Ovary (tissue), 9 donors: ENCODE measurements around the gene SELENOF. TPM values are rescaled to one million over a fixed set of nuclear protein-coding genes. Genes with fewer than 3 reads are reported as not detected.

Source experiments
- DNase-seq, 5 donors: peaks; one replicate each; pipeline ENCODE4 v3.0.0-alpha.2; 2019 to 2020
- H3K27ac ChIP-seq, 2 donors: fragments of 200-600 bp; one replicate each; pipeline versions ENCODE4 v1.5.1 to v1.8.0; 2019 to 2022
- H3K27me3 ChIP-seq: fragments of 200-600 bp; one replicate; pipeline ENCODE4 v1.8.0; 2022
- H3K36me3 ChIP-seq: fragments of 200-600 bp; sonication (generic); one replicate; pipeline ENCODE4 v1.5.1; 2019
- H3K4me1 ChIP-seq: one replicate; pipeline ENCODE4 v1.8.1; 2013; ENCODE audit warnings: mild to moderate bottlenecking, moderate library complexity; ENCODE audit not compliant: insufficient read depth
- H3K4me3 ChIP-seq: fragments of 200-600 bp; sonication (generic); one replicate; pipeline ENCODE4 v1.5.1; 2017
- H3K9me3 ChIP-seq, 2 donors: fragments of 200-600 bp in 1 of 2; sonication (generic) in 1 of 2; one replicate each; pipeline versions ENCODE4 v1.5.1 to v1.8.1; 2013 to 2019; ENCODE audit warnings: mild to moderate bottlenecking in 1 of 2, moderate library complexity in 1 of 2
- EP300 ChIP-seq: sonication (generic); formaldehyde crosslinking; IDR thresholded peaks from one replicate; pipeline ENCODE4 v1.6.1; 2017; ENCODE audit warnings: antibody characterized with exemption
- POLR2A ChIP-seq: fragments of 450-650 bp; IDR thresholded peaks from one replicate; pipeline ENCODE4 v1.6.1; 2017; ENCODE audit warnings: antibody characterized with exemption, mild to moderate bottlenecking, moderate library complexity
- WGBS, 3 donors: extraction: QIAGEN DNeasy Blood & Tissue Kit in 1 of 3; methylation state at CpG; one replicate each; pipeline versions ENCODE4 v1.1.5 to v1.1.7; 2013 to 2017; 5-methylcytosine and 5-hydroxymethylcytosine counted together
- intact Hi-C, 4 donors: fragments of 100-400 bp; cut with DNase I; formaldehyde crosslinking; loops; one replicate each; pipeline versions ENCODE4 v1.11.0 to v1.15.1; 2022 to 2023
- polyA plus RNA-seq, 2 donors: library from polyadenylated mRNA; stranded (reverse); fragments of 200-250 nt in 1 of 2; fragments of 350-450 nt in 1 of 2; fragmentation: Illumina TruSeq in 1 of 2; extraction: RNeasy Lipid Tissue Mini Kit (QIAGEN cat#74804) in 1 of 2; gene quantifications; one replicate each; pipeline ENCODE4 v1.2.3, GENCODE V29; 2013 to 2014
- total RNA-seq, 7 donors: library from RNA; depleted of rRNA in 2 of 7; stranded (reverse); fragments of >200 nt in 2 of 7; fragmentation: NEBNext Ultra II Directional in 3 of 7; extraction: Animal tissue kit (Norgen Biotek cat#: 25700) in 3 of 7; gene quantifications; one replicate each; pipeline versions ENCODE4 v1.1.0 to v1.2.4, GENCODE V29; 2016 to 2023
- TF ChIP-seq, protein P1 (sequence below), 3 donors: fragments of 450-650 bp in 2 of 3; fragments of 200-600 bp in 1 of 3; IDR thresholded peaks; one replicate each; pipeline versions ENCODE4 v1.5.1 to v1.8.0; 2016 to 2022; ENCODE audit warnings: antibody characterized with exemption in 3 of 3, mild to moderate bottlenecking in 1 of 3
- donor health status: DM: no; HTN: no; CAD: no; lungs with moderate emphysema.
- donor health status: DM: no; HTN: no; CAD: no.
- donor health status: Bipolar disorder and iron deficiency.
- donor health status: DM: yes; HTN: yes; CAD: no.
- donor health status: DM: no; HTN: no; CAD: no.
- donor health status: DM: yes; HTN: yes; CAD: no.

The SELENOF gene
- total and polyA plus RNA-seq, 9 donors, result 122 to 294 (median 167) TPM

DNA sequence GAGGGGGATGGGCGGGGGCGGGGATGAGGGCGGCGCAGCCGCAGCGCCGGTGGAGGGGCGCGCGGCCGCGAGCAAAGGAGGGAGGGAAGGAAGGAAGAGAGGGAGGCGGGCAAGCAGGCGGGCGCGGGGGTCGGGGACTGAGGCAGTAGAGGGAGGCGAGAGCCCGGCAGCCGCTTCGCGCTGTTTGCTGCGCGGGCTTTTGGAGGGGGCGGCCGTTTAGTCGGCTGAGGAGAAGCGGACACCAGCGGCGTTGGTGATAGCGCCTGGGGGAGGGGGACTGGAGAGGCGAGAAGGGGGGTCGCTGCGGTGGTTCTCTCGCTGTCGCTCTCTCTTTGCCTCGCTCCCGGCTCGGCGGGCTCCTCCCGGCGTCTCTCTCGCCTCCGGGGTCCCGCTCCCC lies 673 bp upstream of the SELENOF start, which contains the start of gene HS2ST1:
HS2ST1 (plus strand) TSS at position 35 of the 397 bp plus-strand sequence.
- DNase-seq, result no peak
- H3K36me3 ChIP-seq, result no peaks in the 10 kb centered on the region
- no peaks in the 10 kb centered on the region for H3K27me3 ChIP-seq
- intact Hi-C loops, result no loop called here
- WGBS, 3 donors, result 0 to 1% (median 0%) methylated on average over 45 of the region's 45 CpGs
- TF ChIP-seq EP300 (no peak), POLR2A (peak; percentile 64)
- TF ChIP-seq, protein P1, sequence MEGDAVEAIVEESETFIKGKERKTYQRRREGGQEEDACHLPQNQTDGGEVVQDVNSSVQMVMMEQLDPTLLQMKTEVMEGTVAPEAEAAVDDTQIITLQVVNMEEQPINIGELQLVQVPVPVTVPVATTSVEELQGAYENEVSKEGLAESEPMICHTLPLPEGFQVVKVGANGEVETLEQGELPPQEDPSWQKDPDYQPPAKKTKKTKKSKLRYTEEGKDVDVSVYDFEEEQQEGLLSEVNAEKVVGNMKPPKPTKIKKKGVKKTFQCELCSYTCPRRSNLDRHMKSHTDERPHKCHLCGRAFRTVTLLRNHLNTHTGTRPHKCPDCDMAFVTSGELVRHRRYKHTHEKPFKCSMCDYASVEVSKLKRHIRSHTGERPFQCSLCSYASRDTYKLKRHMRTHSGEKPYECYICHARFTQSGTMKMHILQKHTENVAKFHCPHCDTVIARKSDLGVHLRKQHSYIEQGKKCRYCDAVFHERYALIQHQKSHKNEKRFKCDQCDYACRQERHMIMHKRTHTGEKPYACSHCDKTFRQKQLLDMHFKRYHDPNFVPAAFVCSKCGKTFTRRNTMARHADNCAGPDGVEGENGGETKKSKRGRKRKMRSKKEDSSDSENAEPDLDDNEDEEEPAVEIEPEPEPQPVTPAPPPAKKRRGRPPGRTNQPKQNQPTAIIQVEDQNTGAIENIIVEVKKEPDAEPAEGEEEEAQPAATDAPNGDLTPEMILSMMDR (IDR thresholded peaks at IDR 0.05), result no peak
- H3K4me3 ChIP-seq, result peak within 1 kb of the TSS; percentile 95
- no peaks in the 10 kb centered on the region for H3K9me3 ChIP-seq
- peaks cover 7% of the 10 kb centered on the region for H3K4me1 ChIP-seq
- peak within 1 kb of the TSS; percentile 83 to 88 for H3K27ac ChIP-seq

DNA sequence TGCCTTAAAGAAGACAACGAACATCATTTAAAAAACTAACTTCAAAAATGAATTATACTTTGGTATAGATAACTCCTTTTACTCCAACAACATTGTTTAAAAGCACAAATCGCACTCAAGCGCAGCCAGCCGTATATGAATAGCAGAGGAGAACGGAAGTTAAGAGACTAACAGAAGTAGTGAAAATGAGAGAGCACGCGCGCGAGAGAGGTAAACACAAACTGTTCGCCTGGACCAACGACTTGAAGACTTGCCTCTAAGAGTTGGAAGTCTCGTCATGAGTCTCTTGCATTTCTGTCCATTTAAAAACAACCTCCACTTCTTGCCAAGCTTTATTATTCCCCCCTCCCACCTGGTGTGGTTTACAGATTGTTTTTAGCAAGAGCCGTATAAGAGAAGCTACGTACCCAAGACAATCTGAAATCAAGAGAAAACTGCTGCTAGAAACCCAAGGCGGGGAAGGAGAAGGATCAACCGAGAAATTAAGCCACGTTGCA lies 479 bp downstream of the SELENOF start:
- Histone ChIP-seq H3K4me3 (peak overlapping the region; percentile 95), H3K27ac (peak overlapping the region; percentile 71 to 88), H3K4me1 (peaks cover 5% of the 10 kb centered on the region), H3K36me3 (no peaks in the 10 kb centered on the region), H3K27me3 (no peaks in the 10 kb centered on the region), H3K9me3 (no peaks in the 10 kb centered on the region)
- TF ChIP-seq EP300, result no peak
- TF ChIP-seq POLR2A, result no peak
- TF ChIP-seq, protein P1 (IDR thresholded peaks at IDR 0.05), result no peak
- DNase-seq, result peak in 1 of 5 donors; percentile 28
- 0 to 1% (median 0%) methylated on average over 17 of the region's 17 CpGs for WGBS, 3 donors
- intact Hi-C loops, result no loop called here

DNA sequence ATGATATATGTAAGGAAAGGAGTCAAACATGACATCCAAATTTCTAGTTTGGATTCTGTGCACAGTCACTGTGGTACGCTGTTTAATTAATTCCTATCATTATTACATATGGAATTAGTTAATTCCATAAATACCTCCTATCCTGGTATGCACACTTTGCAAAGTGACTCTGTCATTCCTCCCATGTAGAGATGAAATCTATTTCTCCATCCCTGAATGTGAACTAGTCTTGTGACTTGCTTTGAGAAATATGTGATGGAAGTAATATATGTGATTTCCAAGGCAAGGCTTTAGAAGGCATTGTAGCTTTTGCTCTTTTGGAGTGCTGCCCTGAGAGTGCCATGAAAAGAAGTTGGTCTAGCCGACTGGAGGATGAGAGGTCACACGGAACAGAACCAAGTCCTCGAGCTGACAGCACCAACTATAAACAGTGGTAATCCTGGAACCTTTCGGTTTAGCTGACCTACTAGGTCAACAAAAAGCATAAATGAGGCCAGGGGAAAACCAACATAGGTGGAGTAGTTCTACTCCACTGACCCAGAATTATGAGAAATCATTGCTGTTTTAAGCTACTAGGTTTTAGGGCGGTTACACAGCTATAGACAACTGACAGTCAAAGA lies 1.5 kb downstream of the SELENOF start:
- no peak for DNase-seq
- Histone ChIP-seq H3K27ac (no peak overlapping the region), H3K36me3 (no peaks in the 10 kb centered on the region), H3K27me3 (no peaks in the 10 kb centered on the region), H3K4me3 (peak overlapping the region; percentile 95), H3K4me1 (peaks cover 5% of the 10 kb centered on the region), H3K9me3 (no peaks in the 10 kb centered on the region)
- intact Hi-C loops, result no loop called here
- WGBS, 3 donors, result 36 to 48% (median 41%) methylated on average over 6 of the region's 6 CpGs
- TF ChIP-seq EP300 (no peak), POLR2A (no peak)
- TF ChIP-seq, protein P1 (IDR thresholded peaks at IDR 0.05), result no peak

DNA sequence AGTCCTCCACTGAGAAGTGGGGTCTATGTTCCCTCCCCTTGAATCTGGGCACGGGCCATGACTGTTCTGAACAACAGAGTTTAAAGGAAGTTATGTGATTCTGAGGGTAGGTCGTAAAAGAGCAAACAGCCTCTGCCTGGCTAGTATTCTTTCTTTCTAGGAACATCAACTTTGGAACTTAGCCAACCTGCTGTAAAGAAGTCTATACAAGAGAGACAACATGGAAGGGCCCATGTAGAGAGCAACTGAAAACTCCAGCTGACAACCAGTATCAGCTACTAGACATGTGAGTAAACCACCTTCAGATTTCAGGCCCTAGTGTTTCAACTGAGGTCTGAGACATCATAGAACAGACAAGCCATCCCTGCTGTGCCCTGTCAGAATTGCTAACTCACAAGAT lies 7.5 kb downstream of the SELENOF start:
- TF ChIP-seq, protein P1 (IDR thresholded peaks at IDR 0.05), result no peak
- Histone ChIP-seq H3K27ac (no peak overlapping the region), H3K36me3 (no peaks in the 10 kb centered on the region), H3K4me1 (no peaks in the 10 kb centered on the region), H3K27me3 (no peaks in the 10 kb centered on the region), H3K9me3 (no peaks in the 10 kb centered on the region), H3K4me3 (no peak overlapping the region)
- WGBS, 3 donors, result 55 to 67% (median 56%) methylated on average over 2 of the region's 2 CpGs
- intact Hi-C loops, result no loop called here
- DNase-seq, result no peak
